Smooth muscle cell (in vitro differentiated cells): ENCODE results near the gene OPRM1. TPM values are rescaled to one million over a fixed set of nuclear protein-coding genes. Genes with fewer than 3 reads are reported as not detected.

Experiments
- DNase-seq: peaks from one replicate; lab custom pipeline; 2025; ENCODE audit not compliant: unreplicated experiment; lab: John Stamatoyannopoulos, UW
- H2AFZ ChIP-seq: fragments of 200-600 bp; sonication (generic); 2 replicates; pipeline ENCODE4 v1.6.0; 2016; ENCODE audit warnings: antibody characterized with exemption, low read depth, mild to moderate bottlenecking
- H3F3A ChIP-seq: fragments of 200-600 bp; sonication (generic); 2 replicates; pipeline ENCODE4 v1.6.0; 2017; ENCODE audit warnings: antibody characterized with exemption, low read depth
- H3K27ac ChIP-seq: fragments of 200-600 bp; sonication (generic); 2 replicates; pipeline ENCODE4 v1.5.1; 2016; ENCODE audit warnings: low read depth, mild to moderate bottlenecking
- H3K27me3 ChIP-seq: fragments of 200-600 bp; sonication (generic); 2 replicates; pipeline ENCODE4 v1.6.1; 2016; ENCODE audit warnings: low read depth, mild to moderate bottlenecking
- H3K36me3 ChIP-seq: fragments of 200-600 bp; sonication (generic); 2 replicates; pipeline ENCODE4 v1.5.1; 2016; ENCODE audit warnings: low read depth
- H3K4me1 ChIP-seq: fragments of 200-600 bp; sonication (generic); 2 replicates; pipeline ENCODE4 v1.5.1; 2016; ENCODE audit warnings: low read depth
- H3K4me2 ChIP-seq: fragments of 200-600 bp; sonication (generic); 2 replicates; pipeline ENCODE4 v1.6.0; 2016; ENCODE audit warnings: mild to moderate bottlenecking
- H3K4me3 ChIP-seq: fragments of 200-600 bp; sonication (generic); 2 replicates; pipeline ENCODE4 v1.5.1; 2016; ENCODE audit warnings: mild to moderate bottlenecking
- H3K79me2 ChIP-seq: fragments of 200-600 bp; sonication (generic); 2 replicates; pipeline ENCODE4 v1.6.0; 2016; ENCODE audit warnings: low read depth, mild to moderate bottlenecking
- H3K9ac ChIP-seq: fragments of 200-600 bp; sonication (generic); 2 replicates; pipeline ENCODE4 v1.6.0; 2016; ENCODE audit warnings: low read depth
- H3K9me3 ChIP-seq: fragments of 200-600 bp; sonication (generic); replicated peaks from 2 replicates; pipeline ENCODE4 v1.5.1; 2016; ENCODE audit warnings: low read depth
- H4K20me1 ChIP-seq: fragments of 200-600 bp; sonication (generic); 2 replicates; pipeline ENCODE4 v1.6.0; 2016; ENCODE audit warnings: low read depth
- CTCF ChIP-seq: fragments of 200-600 bp; sonication (generic); IDR thresholded peaks from 2 replicates; pipeline ENCODE4 v1.5.1; 2017; ENCODE audit warnings: borderline replicate concordance, mild to moderate bottlenecking, antibody characterized with exemption; ENCODE audit not compliant: insufficient read depth, poor library complexity, severe bottlenecking
- WGBS: methylation state at CpG from one replicate; pipeline ENCODE4 v1.1.7; 2016; ENCODE audit warnings: low lambda C conversion rate; 5-methylcytosine and 5-hydroxymethylcytosine counted together
- polyA plus RNA-seq: library from polyadenylated mRNA; unstranded; fragments of >200 nt; fragmentation: Nextera tagmentation; extraction: Ambion mirVana; gene quantifications from 2 replicates; pipeline ENCODE4 v1.2.1, GENCODE V29; 2016
- total RNA-seq: library from RNA; depleted of rRNA; stranded (reverse); fragments of >200 nt; gene quantifications from 2 replicates; pipeline ENCODE4 v1.2.3, GENCODE V29; 2014

The OPRM1 gene
- total and polyA plus RNA-seq, 2 experiments from 2014 or later = not detected

- no peak for TF ChIP-seq CTCF
- Histone ChIP-seq H3K4me2 (peak overlapping the region; percentile 42), H3F3A (no peaks in the 10 kb centered on the region), H3K4me3 (no peak overlapping the region), H3K79me2 (no peaks in the 10 kb centered on the region), H3K36me3 (no peaks in the 10 kb centered on the region), H3K27me3 (no peaks in the 10 kb centered on the region), H3K9ac (no peak overlapping the region), H2AFZ (peak overlapping the region; percentile 28), H4K20me1 (no peaks in the 10 kb centered on the region), H3K27ac (peak overlapping the region; percentile 9), H3K4me1 (no peaks in the 10 kb centered on the region), H3K9me3 (no peaks in the 10 kb centered on the region)
- DNase-seq = no peak
- WGBS = 52% methylated on average over 7 of the region's 7 CpGs
Observed at GRCh38 chr6:154232013-154232910, 193.2 kb downstream of the OPRM1 start.

DNA sequence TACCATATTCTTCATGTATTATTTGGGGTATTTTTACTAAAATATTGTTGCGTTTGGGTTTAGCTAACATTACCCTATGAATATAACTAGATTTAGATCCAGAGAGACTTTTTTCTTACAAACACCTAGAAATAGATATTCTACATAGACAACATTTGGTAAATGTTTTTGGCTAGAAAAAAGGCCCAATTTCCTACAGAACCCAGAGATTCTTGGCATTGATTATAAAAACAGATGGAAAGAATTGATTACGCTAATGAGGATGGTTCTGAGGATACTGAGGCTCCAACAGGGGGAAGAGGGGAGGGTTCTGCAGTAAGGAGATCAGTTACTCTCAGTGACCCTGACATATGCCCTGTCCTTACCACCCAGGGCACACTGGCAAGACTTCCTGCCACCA, 194.3 kb downstream of the OPRM1 start:
- Histone ChIP-seq H3K4me3 (no peak overlapping the region), H3K4me1 (no peaks in the 10 kb centered on the region), H3F3A (no peaks in the 10 kb centered on the region)

DNA sequence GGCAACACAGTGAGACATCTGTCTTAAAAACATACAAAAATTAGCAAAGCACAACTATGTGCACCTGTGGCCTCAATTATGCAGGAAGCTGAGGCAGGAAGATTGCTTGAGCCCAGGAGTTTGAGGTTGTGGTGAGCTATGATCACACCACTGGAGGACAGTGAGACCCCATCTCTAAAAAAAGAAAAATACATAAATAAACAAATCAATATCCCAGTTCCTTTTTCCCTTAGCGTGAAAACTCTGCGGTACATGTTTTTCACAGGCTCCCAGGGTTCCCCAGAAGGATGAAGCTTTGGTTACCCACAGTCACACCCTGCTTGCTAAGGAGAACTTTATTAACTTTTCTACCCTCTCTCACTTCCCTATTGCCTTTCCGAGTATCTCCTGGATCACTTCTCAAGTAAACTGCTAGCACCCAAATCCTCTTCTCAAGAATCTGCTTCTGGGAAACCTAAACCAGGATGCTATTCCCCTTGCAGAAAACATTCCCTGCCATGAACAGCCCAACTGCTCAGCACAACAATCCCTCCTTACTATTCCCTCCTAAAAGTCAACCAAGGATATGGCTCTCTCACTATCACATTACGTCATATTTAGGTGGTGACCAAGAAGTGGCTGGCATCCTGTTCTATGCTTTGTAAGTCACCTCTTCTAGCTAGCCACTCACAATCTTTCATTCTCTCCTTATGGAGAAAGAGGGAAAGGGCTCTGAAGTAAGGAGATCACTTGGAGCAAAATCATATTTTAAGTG, 195.2 kb downstream of the OPRM1 start:
- no peak overlapping the region for H2AFZ ChIP-seq
- DNase-seq = no peak
- no peaks in the 10 kb centered on the region for H3K4me1 ChIP-seq
- no peaks in the 10 kb centered on the region for H3K27me3 ChIP-seq
- no peak overlapping the region for H3K27ac ChIP-seq
- no peak overlapping the region for H3K9ac ChIP-seq
- H4K20me1 ChIP-seq = no peaks in the 10 kb centered on the region
- WGBS = 94% methylated on average over 4 of the region's 4 CpGs
- H3F3A ChIP-seq = no peaks in the 10 kb centered on the region
- H3K4me2 ChIP-seq = no peak overlapping the region
- H3K79me2 ChIP-seq = no peaks in the 10 kb centered on the region
- no peaks in the 10 kb centered on the region for H3K36me3 ChIP-seq
- H3K9me3 ChIP-seq = no peaks in the 10 kb centered on the region
- H3K4me3 ChIP-seq = no peak overlapping the region
- no peak for TF ChIP-seq CTCF

More for the DNA sequence above, 194.3 kb downstream of the OPRM1 start:
- Histone ChIP-seq H3K9me3 (no peaks in the 10 kb centered on the region), H3K79me2 (no peaks in the 10 kb centered on the region), H3K36me3 (no peaks in the 10 kb centered on the region), H2AFZ (no peak overlapping the region), H4K20me1 (no peaks in the 10 kb centered on the region), H3K27me3 (no peaks in the 10 kb centered on the region), H3K27ac (no peak overlapping the region), H3K9ac (no peak overlapping the region), H3K4me2 (no peak overlapping the region)
- no peak for TF ChIP-seq CTCF
- DNase-seq = no peak
- WGBS = 98% methylated on average over 2 of the region's 2 CpGs
